Neural cell (in vitro differentiated cells): ENCODE results near the gene TMEM181. TPM values are rescaled to one million over a fixed set of nuclear protein-coding genes. Genes with fewer than 3 reads are reported as not detected.

ENCODE experiments used
- H2AFZ ChIP-seq: fragments of 200-600, 300-800 bp; sonication (generic), shearing (Covaris generic); 2 replicates; pipeline ENCODE4 v1.6.0; 2014; ENCODE audit warnings: low read depth, mild to moderate bottlenecking, antibody characterized with exemption, low read length, moderate library complexity
- H3F3A ChIP-seq: fragments of 200-600 bp; shearing (Covaris generic); 2 replicates; pipeline ENCODE4 v1.6.1; 2016; ENCODE audit warnings: mild to moderate bottlenecking, moderate library complexity, mixed read lengths, antibody characterized with exemption, low read length; ENCODE audit not compliant: insufficient read depth, poor library complexity, severe bottlenecking
- H3K27ac ChIP-seq: fragments of 200-600, 300-800 bp; sonication (generic), shearing (Covaris generic); 2 replicates; pipeline ENCODE4 v1.5.1; 2014; ENCODE audit warnings: mild to moderate bottlenecking, low read length, moderate library complexity
- H3K27me3 ChIP-seq: fragments of 300-800, 200-600 bp; sonication (generic), shearing (Covaris generic); 2 replicates; pipeline ENCODE4 v1.6.0; 2014; ENCODE audit warnings: mild to moderate bottlenecking, low read depth, low read length, moderate library complexity; ENCODE audit not compliant: insufficient read depth
- H3K36me3 ChIP-seq: fragments of 300-800, 200-600 bp; sonication (generic), shearing (Covaris generic); 2 replicates; pipeline ENCODE4 v1.5.1; 2014; ENCODE audit warnings: mild to moderate bottlenecking, antibody characterized with exemption, low read length, moderate library complexity; ENCODE audit not compliant: insufficient read depth
- H3K4me2 ChIP-seq: fragments of 300-800, 200-600 bp; sonication (generic), shearing (Covaris generic); 2 replicates; pipeline ENCODE4 v1.6.0; 2014; ENCODE audit warnings: mild to moderate bottlenecking, low read length
- H3K4me3 ChIP-seq: fragments of 300-800, 200-600 bp; sonication (generic), shearing (Covaris generic); 2 replicates; pipeline ENCODE4 v1.5.1; 2014; ENCODE audit warnings: mild to moderate bottlenecking, low read length, moderate library complexity
- H3K79me2 ChIP-seq: fragments of 200-600 bp; shearing (Covaris generic); replicated peaks from 2 replicates; pipeline ENCODE4 v1.6.0; 2014; ENCODE audit warnings: mild to moderate bottlenecking, low read length, moderate library complexity; ENCODE audit not compliant: insufficient read depth
- H3K9ac ChIP-seq: fragments of 300-800, 200-600 bp; sonication (generic), shearing (Covaris generic); 2 replicates; pipeline ENCODE4 v1.6.1; 2016; ENCODE audit warnings: mild to moderate bottlenecking, low read length, mixed read lengths
- H3K9me2 ChIP-seq: fragments of 200-600 bp; shearing (Covaris generic); 2 replicates; pipeline ENCODE4 v1.6.1; 2016; ENCODE audit warnings: mild to moderate bottlenecking, low read length, mixed read lengths; ENCODE audit not compliant: insufficient read depth
- H3K9me3 ChIP-seq: fragments of 200-600, 300-800 bp; sonication (generic), shearing (Covaris generic); 2 replicates; pipeline ENCODE4 v1.6.1; 2016; ENCODE audit warnings: mild to moderate bottlenecking, mixed run types, low read length, moderate library complexity, mixed read lengths
- H4K20me1 ChIP-seq: fragments of 200-600 bp; shearing (Covaris generic); 2 replicates; pipeline ENCODE4 v1.6.1; 2016; ENCODE audit warnings: mild to moderate bottlenecking, mixed run types; ENCODE audit not compliant: insufficient read depth
- CTCF ChIP-seq: fragments of 450-650 bp; IDR thresholded peaks from 2 replicates; pipeline ENCODE4 v1.5.1; 2014; ENCODE audit warnings: antibody characterized with exemption, mild to moderate bottlenecking, moderate library complexity; ENCODE audit not compliant: poor library complexity, severe bottlenecking
- EP300 ChIP-seq: fragments of 450-650 bp; conservative IDR thresholded peaks from 2 replicates; pipeline ENCODE4 v1.6.1; 2014; ENCODE audit warnings: antibody characterized with exemption, mild to moderate bottlenecking, moderate library complexity; ENCODE audit not compliant: poor library complexity, severe bottlenecking
- EZH2 ChIP-seq: fragments of 200-600, 300-800 bp; shearing (Covaris generic), sonication (generic); IDR thresholded peaks from 2 replicates; pipeline ENCODE4 v1.6.1; 2014; ENCODE audit warnings: antibody characterized with exemption, low read length, borderline replicate concordance, mild to moderate bottlenecking; ENCODE audit not compliant: insufficient read depth, poor library complexity, severe bottlenecking
- MXI1 ChIP-seq: fragments of 450-650 bp; conservative IDR thresholded peaks from 2 replicates; pipeline ENCODE4 v1.6.1; 2014; ENCODE audit warnings: antibody characterized with exemption, mild to moderate bottlenecking; ENCODE audit not compliant: poor library complexity, severe bottlenecking
- POLR2AphosphoS5 ChIP-seq: IDR thresholded peaks from 2 replicates; pipeline ENCODE4 v1.6.1; 2012
- RAD21 ChIP-seq: fragments of 450-650 bp; conservative IDR thresholded peaks from 2 replicates; pipeline ENCODE4 v1.6.1; 2014; ENCODE audit warnings: antibody characterized with exemption, mild to moderate bottlenecking, moderate library complexity
- REST ChIP-seq: IDR thresholded peaks from 2 replicates; pipeline ENCODE4 v1.6.1; 2012; ENCODE audit warnings: borderline replicate concordance
- SMC3 ChIP-seq: fragments of 450-650 bp; conservative IDR thresholded peaks from 2 replicates; pipeline ENCODE4 v1.6.1; 2014; ENCODE audit warnings: antibody characterized with exemption, mild to moderate bottlenecking, moderate library complexity; ENCODE audit not compliant: poor library complexity
- TAF1 ChIP-seq: IDR thresholded peaks from 2 replicates; pipeline ENCODE4 v1.6.1; 2012; ENCODE audit warnings: low read depth
- polyA plus RNA-seq: library from polyadenylated mRNA; depleted of rRNA; stranded (reverse); fragments of >200 nt; gene quantifications from 2 replicates; pipeline ENCODE4 v1.2.3, GENCODE V29; 2014

TMEM181 gene
- polyA plus RNA-seq, 1 donor from 2014 or later: 47.6 TPM

GRCh38 chr6:158521759-158522158, 38.1 kb upstream of the TMEM181 start:
- Histone ChIP-seq H3K9ac (no peak overlapping the region), H2AFZ (no peak overlapping the region), H3F3A (no peaks in the 10 kb centered on the region), H3K36me3 (no peaks in the 10 kb centered on the region), H3K79me2 (no peaks in the 10 kb centered on the region), H3K27ac (no peak overlapping the region), H3K27me3 (no peaks in the 10 kb centered on the region), H3K9me2 (no peaks in the 10 kb centered on the region), H3K4me2 (no peak overlapping the region), H3K9me3 (no peaks in the 10 kb centered on the region), H4K20me1 (no peaks in the 10 kb centered on the region), H3K4me3 (no peak overlapping the region)
- TF ChIP-seq CTCF (no peak), MXI1 (no peak), TAF1 (no peak), POLR2AphosphoS5 (no peak), EZH2 (no peak), EP300 (no peak), SMC3 (no peak), RAD21 (no peak), REST (no peak)

- Histone ChIP-seq H3K79me2 (no peaks in the 10 kb centered on the region), H2AFZ (no peak overlapping the region), H4K20me1 (no peaks in the 10 kb centered on the region), H3K27ac (no peak overlapping the region), H3K9me3 (no peaks in the 10 kb centered on the region), H3K9ac (no peak overlapping the region), H3K9me2 (no peaks in the 10 kb centered on the region), H3F3A (no peaks in the 10 kb centered on the region), H3K27me3 (no peaks in the 10 kb centered on the region), H3K36me3 (no peaks in the 10 kb centered on the region), H3K4me3 (no peak overlapping the region), H3K4me2 (no peak overlapping the region)
- TF ChIP-seq EZH2 (no peak), TAF1 (no peak), REST (no peak), SMC3 (no peak), CTCF (no peak), MXI1 (no peak), RAD21 (no peak), POLR2AphosphoS5 (no peak), EP300 (no peak)
Observed at GRCh38 chr6:158522616-158523015, 37.3 kb upstream of the TMEM181 start.
